Amygdala (tissue), 56 donors: ENCODE data around the gene SELENOK.
A peak's percentile ranks its signal among the peaks of the same experiment; 100 is the strongest.

Source experiments
- DNase-seq, 56 donors: peaks; one replicate each; lab custom pipeline; 2025; lab: John Stamatoyannopoulos, UW

The SELENOK gene

GRCh38 chr3:53885239-53885638 lies 6.4 kb downstream of the SELENOK start:
- peak in 19 of 56 donors; percentile 1 to 58 (median 19) for DNase-seq

DNA sequence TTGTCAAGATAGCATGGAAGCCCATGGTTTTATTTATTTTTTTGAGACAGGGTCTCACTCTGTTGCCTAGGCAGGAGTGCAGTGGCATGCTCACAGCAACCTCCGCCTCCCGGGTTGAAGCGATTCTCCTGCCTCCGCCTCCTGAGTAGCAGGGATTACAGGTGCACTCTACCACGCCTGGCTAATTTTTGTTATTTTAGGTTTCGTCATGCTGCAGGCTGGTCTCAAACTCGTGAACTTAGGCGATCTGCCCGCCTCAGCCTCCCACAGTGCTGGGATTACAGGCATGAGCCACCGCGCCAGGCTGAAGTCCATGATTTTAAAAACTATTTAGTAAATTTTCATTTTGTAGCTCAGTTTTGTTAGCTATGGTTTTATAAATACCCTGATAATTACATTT lies 7.0 kb downstream of the SELENOK start:
- no peak for DNase-seq

DNA sequence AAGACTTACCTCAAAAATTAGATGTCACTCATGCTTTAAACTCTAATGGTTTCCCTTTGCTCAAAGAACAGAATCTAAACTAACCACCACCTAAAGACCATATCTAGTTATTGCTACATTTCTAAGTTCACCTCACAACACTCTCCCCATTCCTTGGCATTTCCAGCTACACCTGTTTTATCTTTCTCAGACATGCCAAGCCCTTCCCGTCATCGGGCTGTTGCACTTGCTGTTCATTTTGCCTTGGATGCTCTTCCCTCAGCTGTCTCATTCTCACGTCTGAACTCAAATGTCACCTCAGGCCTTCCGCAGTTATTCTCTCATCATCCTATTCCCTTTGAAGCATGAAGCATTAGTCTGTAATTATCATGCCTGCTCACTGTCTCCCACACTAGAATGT lies 8.7 kb downstream of the SELENOK start:
- no peak for DNase-seq

DNA sequence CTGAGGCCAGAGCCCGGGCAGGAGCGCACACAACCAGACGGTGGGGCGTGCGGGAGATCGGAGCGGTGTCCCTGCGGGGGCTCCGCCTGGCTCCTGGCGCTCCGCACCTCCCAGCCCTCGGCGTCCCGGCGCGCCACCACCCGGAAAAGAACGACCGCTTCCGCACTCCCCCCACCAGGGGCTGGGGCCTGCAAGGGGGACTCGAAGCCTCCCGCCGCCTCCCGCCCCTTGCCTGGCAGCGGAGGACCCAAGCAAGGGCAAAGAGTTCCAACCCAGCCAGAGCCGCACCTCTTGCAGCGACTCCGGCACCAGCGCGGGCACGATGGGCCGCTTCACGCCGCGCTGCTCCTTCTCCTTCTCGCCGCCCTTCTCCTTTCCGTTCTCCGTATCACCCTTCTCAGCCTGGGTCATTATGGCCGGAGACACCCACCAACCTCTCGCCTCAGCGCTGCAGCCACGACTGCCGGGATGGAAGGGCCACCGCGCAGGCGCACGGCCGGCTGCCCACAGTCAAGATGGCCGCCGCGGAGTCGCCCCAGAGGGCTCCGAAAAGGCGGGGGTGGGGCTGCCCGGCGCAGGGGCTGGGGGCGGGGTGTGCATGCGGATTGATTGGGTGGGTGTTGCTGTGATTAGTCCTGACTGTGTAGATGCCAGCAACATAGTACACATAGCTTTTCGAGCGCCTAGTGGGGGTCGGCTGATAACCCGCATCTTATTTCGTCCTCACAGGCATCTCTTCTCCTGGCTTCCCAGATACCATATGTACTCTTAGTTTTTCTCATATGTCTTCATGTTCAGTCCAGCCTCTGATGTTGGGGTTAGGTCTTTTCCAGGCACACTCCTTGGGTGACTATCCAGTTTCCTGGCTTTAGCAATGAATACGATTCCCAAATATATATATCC lies 9.7 kb downstream of the SELENOK start, which contains the start of gene ACTR8:
Gene ACTR8 (minus strand): TSS at position 462 of the 903 bp plus-strand sequence. CDS start 51 bp downstream, at position 411.
- peak; percentile 37 to 92 (median 80) for DNase-seq

DNA sequence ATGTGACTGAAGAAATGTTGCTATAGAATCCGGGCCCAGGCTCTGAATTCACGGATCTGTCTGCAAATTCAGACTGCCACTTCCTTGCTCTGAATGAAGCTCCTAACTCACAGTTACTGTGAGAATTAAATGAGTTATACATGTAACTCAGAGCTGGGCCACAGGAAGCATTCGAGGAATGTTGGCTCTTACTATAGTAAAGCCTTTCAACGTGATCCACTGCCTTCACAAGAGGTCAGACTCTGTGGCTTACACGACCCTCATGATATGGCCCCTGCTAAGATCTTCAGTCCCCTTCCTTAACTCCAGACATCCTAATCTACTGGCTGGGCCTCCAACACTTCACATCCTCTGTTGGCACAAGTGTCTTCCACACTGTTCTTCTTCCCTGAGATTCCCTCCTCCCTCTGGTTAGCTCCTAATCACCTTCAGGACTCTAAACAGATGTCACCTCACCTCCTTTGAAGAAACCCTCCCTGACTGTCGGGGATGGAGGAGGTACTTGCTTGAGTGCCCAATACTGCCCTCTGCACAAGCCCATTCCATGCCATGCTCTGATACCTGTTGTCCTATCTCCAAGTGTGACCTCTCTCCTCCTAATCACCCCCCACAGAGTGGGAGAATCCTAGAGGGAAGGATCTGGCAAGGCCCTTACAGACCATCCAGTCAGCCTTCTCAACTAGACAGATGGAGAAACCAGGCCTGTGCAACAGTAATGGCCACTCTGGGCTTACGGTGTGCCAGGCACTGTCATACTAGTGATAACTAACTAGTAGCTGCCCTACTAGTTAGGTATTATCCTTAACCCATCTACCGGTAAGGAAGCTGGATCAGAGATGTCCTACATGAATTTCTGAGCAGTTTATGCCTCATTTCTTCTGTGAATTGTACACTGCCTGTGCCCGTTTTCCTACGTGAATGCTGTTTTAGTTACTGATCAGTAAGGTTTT lies 11.0 kb downstream of the SELENOK start:
- DNase-seq: no peak

DNA sequence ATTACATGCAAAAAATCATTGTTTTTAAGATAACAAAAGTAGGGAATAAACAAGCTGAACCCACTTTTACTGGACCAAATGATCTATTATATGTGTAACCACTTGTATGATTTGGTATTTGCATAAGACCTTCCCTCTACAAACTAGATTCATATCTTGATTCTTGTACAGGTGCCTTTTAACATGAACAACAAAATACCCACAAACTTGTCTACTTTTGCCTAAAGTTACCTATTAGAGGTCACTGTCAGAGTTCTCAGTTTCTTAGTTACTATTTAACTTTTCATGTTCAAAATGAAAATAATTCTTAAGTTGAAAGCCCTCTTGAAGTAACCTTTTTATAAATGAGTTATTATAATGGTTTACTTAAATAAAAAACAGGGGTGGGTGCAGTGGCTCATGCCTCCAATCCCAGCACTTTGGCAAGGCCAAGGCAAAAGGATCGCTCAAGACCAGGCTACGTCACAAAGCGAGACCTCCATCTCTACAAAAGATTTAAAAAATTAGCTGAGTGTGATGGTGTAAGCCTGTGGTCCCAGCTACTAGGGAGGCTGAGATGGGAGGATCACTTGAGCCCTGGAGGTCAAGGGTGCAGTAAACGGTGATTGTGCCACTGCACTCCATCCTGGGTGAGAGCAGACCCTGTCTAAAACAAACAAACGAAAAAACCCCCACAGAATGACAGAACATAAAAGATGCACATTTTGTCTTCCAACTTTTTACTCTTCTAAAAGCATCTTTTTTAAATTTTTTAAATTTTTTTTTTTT lies 25.7 kb downstream of the SELENOK start:
- DNase-seq: no peak

GRCh38 chr3:53863145-53863544 lies 28.5 kb downstream of the SELENOK start:
- no peak for DNase-seq

DNA sequence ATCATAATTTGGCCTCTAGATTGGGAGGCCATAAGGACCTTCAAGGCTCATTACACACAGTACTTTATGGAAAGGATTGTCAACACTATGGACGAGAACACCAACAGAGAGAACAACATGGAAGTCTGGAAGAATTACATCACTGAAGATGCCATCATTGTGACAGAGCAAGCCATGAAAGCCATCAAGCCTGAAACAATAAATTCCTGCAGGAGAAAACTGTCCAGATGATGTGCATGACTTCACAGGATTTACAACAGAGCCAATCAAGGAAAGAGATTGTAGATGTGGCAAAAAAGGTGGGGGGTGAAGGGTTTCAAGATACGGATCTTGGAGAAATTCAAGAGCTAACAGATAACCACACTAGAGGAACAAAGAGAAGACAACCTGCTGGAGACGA lies 29.4 kb downstream of the SELENOK start:
- DNase-seq: no peak

DNA sequence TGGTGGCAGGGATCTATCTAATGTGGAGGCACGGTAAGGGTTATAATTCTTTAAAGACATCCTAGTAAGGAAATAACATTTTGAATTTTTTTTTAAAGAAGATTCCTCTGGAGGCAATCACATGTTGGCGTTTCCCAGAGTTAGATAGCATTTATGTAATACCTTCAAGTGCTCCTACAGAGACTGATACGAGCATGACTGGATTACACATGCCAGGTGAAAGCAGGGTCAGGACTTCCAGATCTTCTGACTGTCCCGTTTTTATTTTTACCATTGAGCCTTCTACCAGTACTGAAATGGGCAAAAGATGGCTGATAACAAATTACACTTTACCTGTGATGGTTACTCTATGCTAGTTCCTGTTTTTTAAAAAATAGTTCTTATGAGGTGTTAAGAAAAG lies 31.5 kb downstream of the SELENOK start:
- DNase-seq: no peak

GRCh38 chr3:53859178-53859577 lies 32.5 kb downstream of the SELENOK start:
- no peak for DNase-seq

DNA sequence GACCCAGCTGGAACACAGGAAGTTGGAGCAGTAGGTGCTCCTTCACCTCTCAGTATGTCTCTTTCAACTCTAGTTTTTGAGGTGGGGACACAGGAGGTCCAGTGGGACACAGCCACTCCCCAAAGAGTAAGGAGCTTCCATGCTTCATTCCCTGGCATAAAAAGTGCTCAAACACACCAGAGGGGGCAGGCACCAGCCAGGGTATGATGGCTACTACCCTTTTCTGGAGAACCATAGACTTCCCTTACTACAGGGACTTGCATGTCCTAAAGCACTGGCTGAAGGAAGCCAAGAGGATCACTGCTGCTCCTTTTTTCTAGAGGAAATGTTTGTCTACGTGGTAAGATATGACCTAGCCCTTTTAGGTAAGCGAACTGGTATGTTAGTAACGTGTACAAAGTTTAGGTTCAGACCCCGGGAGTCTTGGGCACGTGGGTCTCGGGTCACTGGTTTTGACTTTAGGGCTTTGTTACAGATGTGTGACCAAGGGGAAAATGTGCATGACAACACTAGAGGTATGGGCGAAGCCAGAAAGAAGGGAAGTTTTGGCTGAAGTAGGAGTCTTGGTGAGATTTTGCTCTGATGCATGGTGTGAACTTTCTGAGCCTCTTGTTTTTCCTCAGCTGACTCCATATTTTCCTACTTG lies 33.4 kb downstream of the SELENOK start:
- no peak for DNase-seq

GRCh38 chr3:53856964-53857363 lies 34.7 kb downstream of the SELENOK start:
- DNase-seq: no peak

- DNase-seq: no peak
Measured at GRCh38 chr3:53850895-53851294, 40.8 kb downstream of the SELENOK start.

DNA sequence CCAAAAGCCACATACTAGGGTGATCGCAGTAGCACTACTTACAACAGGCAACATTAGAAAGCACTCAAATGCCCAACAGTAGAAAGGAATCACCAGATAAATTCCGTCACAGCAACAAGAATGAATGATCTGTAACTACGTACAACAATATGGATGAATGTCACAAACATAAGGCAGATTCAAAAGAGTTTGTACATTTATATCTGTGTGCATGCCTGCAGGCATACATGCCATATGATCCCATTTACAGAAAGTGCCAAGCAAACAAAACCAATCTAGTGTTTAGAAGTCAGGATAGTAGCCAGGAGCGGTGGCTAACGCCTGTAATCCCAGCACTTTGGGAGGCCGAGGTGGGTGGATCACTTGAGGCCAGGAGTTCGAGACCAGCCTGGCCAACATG lies 41.7 kb downstream of the SELENOK start:
- no peak for DNase-seq

DNA sequence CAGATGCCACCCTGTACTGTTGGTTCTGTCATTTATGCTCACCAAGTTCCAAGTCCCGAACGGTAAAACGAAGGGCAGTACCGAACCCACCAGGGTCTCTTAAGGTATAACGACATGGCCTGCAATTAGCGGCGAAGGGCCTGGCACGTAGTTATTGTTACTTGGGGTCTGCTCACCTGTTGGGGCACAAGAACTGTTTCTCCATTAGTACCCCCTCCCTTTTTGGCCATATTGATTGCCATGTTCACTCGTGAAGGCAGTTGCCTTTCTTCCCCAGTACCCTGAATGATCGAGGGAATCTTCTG lies 44.9 kb downstream of the SELENOK start:
- no peak for DNase-seq

DNA sequence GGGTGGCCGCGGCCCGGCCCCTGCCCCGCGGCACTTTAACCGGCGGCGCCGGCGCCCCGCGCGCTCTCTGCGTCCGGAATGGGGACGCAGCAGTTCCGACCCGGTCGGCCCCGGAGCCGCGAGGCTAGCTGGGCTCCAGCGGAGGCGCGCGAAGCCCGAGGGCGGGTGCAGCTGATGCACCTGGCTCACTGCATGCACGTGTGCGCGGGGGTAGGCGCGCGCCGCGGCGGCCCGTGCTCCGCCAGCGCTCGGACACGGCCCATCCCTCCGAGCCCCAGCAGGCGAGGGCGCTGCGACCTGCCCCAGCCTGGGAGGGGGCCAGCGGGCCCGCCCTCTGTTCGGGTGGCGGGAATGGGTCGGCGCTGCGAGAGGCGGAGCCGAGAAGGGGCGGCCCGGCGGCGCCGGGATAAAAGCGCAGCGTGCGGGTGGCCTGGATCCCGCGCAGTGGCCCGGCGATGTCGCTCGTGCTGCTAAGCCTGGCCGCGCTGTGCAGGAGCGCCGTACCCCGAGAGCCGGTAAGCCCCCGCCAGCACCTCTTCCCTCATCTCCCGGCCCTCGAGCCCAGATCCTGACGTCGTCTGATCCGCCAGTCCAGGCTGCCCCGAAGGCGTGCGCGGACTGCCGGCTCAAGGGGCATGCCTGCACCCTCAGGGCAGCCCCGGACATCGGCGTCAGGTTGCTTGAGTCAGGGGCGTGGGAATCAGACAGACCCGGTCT lies 45.4 kb downstream of the SELENOK start, which contains the start of the genes CHDH and IL17RB:
Gene CHDH (minus strand): TSS at position 286 of the 717 bp plus-strand sequence. CDS start 22,411 bp downstream, outside the sequence.
Gene IL17RB (plus strand): TSS at position 435 of the 717 bp plus-strand sequence. CDS start 21 bp downstream, at position 456.
- peak in 48 of 56 donors; percentile 4 to 84 (median 58) for DNase-seq

DNA sequence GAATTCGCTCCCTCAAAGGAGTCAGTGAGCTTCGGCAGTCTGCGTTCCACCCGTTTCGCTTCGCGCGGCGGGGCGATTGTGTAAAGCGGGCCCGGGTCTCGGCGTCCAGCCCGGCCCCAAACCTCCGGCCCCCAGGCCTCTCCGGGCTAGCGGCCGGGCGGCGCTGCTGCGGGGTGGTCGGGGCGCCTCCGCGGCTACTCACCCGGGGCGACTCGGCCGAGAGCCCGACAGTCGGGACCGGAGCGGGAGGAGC lies 45.9 kb downstream of the SELENOK start:
- DNase-seq: peak in 1 of 56 donors; percentile 44

DNA sequence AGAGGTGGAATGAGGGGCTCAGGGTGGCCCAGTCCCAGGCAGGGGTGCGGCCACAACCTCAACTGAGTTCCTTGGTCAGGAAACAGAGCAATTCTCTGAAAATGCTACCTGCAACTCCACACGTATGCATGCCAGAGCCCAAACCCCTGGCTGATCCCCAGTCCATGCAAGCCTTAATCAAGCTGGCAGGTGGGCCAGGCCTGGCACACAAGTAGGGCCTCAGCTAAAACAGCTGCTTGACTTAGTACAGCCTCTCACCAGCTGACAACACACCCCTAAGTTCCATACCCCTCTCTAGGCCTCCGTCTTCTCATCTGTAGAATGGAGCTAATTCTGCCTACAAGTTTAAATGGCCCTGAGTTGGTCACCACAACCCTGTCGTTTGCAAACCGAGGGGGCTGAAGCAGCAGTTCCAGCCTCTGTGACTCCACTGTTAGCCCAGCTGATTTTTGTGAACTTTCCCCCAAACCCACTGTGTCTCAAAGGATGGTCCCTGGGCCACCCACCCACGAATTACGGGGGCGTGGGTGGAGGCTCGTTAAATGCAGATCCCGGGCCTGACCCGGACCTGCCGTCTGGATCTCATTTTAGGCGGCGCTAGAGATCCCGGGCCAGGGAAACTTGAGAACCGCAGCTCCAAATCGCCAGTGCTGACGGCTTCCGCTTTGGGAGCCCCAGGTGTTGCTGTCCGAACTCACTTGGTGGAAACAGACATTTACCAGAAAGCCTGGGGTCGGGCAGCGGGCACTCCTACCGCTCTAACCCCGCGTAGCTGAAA lies 46.4 kb downstream of the SELENOK start:
- DNase-seq: peak in 26 of 56 donors; percentile 7 to 60 (median 35)
